Measurements from ENCODE around the gene CHTOP.

Gene CHTOP

DNA sequence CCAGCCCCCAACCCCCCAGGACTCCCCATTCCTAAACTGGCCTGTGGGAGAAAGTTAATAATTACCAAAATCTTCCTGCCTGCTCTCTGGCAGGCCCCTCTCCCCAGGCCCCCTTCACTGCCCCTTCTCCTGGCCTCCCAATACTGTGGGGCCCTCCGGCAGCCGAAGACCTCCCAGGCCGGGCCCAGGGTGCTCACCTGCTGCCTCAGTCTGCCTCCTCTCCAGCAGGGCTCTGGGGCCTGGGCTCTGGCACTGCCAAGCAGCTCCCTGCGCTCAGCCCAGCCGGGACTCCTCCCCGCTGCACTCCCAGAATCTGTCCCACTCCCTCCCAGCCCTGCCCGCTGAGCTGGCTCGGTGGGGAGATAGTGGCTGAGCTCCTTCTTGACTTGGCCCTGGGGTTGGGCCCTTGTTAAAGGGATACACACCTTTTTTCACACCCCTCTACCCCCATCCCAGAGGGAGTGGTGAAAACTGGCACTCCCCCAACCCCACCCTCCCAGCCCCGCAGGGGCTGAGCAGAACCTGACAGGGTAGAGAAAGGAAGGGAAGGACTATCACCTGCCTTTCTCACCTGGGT, 21.0 kb upstream of the CHTOP start, which contains the start of gene S100A16:
TSS of gene S100A16 (minus strand) at position 383 of the 577 bp plus-strand sequence. CDS start 4,986 bp downstream, outside the sequence.
- no CpG with 5 or more reads among the region's 9 CpGs for WGBS (ENCODE audit: insufficient coverage, insufficient read length)
- DNase-seq (ENCODE audit: low read depth, low spot score): no peak
- Histone ChIP-seq H3K9me3 (ENCODE audit: control insufficient read depth, insufficient read depth, low read length) (no peaks in the 10 kb centered on the region), H3K36me3 (ENCODE audit: control insufficient read depth, insufficient read depth, low read length) (no peaks in the 10 kb centered on the region), H3K4me1 (ENCODE audit: control insufficient read depth, insufficient read depth, low read length) (peaks cover 14% of the 10 kb centered on the region), H3K4me3 (ENCODE audit: low read length) (peak within 1 kb of the TSS; percentile 1; the same call in 1 of the 2 replicates), H3K27me3 (ENCODE audit: control insufficient read depth, insufficient read depth, low read length) (no peaks in the 10 kb centered on the region), H3K27ac (ENCODE audit: low read length) (no peak within 1 kb of the TSS)

GRCh38 chr1:153613406-153613805, 20.5 kb upstream of the CHTOP start:
- no peak overlapping the region for H3K27ac ChIP-seq (ENCODE audit: low read length)
- H3K27me3 ChIP-seq (ENCODE audit: control insufficient read depth, insufficient read depth, low read length): no peaks in the 10 kb centered on the region
- no peak for DNase-seq (ENCODE audit: low read depth, low spot score)
- H3K9me3 ChIP-seq (ENCODE audit: control insufficient read depth, insufficient read depth, low read length): no peaks in the 10 kb centered on the region
- no CpG with 5 or more reads among the region's 5 CpGs for WGBS (ENCODE audit: insufficient coverage, insufficient read length)
- H3K36me3 ChIP-seq (ENCODE audit: control insufficient read depth, insufficient read depth, low read length): no peaks in the 10 kb centered on the region
- H3K4me1 ChIP-seq (ENCODE audit: control insufficient read depth, insufficient read depth, low read length): peaks cover 14% of the 10 kb centered on the region
- no peak overlapping the region for H3K4me3 ChIP-seq (ENCODE audit: low read length)

DNA sequence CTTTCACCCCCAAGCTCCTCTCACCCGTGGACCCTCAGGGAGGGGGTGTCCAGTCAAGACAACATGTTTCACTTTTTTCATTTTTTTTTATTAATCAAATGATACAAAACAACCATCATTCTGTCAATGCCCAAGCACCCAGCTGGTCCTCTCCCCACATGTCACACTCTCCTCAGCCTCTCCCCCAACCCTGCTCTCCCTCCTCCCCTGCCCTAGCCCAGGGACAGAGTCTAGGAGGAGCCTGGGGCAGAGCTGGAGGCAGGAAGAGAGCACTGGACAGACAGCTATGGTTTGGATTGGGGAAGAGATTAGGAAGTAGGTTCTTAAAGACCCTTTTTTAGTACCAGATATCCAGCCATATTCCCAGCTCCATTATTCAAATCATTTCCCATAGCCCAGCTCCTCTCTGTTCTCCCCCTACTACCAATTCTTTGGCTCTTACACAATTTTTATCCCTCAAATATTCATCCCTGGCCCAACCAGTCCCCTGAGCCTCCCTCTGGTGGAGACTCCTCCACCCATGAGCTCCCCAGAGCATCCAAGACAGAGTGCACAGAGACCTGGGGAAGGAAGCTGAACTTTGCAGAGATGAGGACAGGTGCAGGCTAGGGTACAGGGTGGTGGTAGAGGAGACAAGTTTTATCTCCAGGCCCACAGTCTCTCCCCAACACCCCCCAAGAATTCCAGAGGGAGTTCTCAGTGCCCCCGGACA, 19.5 kb upstream of the CHTOP start:
- no CpG with 5 or more reads among the region's 2 CpGs for WGBS (ENCODE audit: insufficient coverage, insufficient read length)
- 0 out of 2 replicates have a peak, but pooled peaks cover 2% of the 10 kb centered on the region for H3K36me3 ChIP-seq (ENCODE audit: control insufficient read depth, insufficient read depth, low read length)

DNA sequence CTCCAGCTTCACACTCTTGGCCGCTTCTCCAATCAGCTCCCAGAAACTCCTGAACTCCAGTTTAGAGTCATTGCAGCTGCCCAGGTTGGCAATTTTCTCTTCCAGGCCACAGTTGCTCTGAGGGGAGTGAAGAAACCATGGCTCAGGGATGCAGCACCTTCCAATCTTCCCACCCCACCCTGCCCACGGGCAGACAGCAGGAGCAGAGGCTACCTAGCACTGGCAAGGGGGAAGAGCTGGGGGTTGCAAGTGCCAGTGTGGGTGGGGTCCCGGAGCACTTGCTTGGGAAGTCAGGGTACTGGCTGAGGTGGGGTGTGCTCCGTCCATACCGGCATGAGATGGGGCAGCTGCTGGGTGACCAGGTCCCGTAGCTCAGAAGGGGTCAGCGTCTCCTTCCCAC, 19.0 kb upstream of the CHTOP start:
- DNase-seq (ENCODE audit: low read depth, low spot score): no peak
- Histone ChIP-seq H3K27me3 (ENCODE audit: control insufficient read depth, insufficient read depth, low read length) (no peaks in the 10 kb centered on the region), H3K9me3 (ENCODE audit: control insufficient read depth, insufficient read depth, low read length) (no peaks in the 10 kb centered on the region), H3K4me3 (ENCODE audit: low read length) (no peak overlapping the region), H3K36me3 (ENCODE audit: control insufficient read depth, insufficient read depth, low read length) (0 out of 2 replicates have a peak, but pooled peaks cover 2% of the 10 kb centered on the region), H3K27ac (ENCODE audit: low read length) (no peak overlapping the region), H3K4me1 (ENCODE audit: control insufficient read depth, insufficient read depth, low read length) (peaks cover 8% of the 10 kb centered on the region)
- WGBS (ENCODE audit: insufficient coverage, insufficient read length): no CpG with 5 or more reads among the region's 7 CpGs

More for the DNA sequence above, 19.5 kb upstream of the CHTOP start:
- Histone ChIP-seq H3K4me3 (ENCODE audit: low read length) (no peak overlapping the region), H3K4me1 (ENCODE audit: control insufficient read depth, insufficient read depth, low read length) (peaks cover 9% of the 10 kb centered on the region), H3K27ac (ENCODE audit: low read length) (no peak overlapping the region), H3K9me3 (ENCODE audit: control insufficient read depth, insufficient read depth, low read length) (no peaks in the 10 kb centered on the region), H3K27me3 (ENCODE audit: control insufficient read depth, insufficient read depth, low read length) (no peaks in the 10 kb centered on the region)
- DNase-seq (ENCODE audit: low read depth, low spot score): no peak

DNA sequence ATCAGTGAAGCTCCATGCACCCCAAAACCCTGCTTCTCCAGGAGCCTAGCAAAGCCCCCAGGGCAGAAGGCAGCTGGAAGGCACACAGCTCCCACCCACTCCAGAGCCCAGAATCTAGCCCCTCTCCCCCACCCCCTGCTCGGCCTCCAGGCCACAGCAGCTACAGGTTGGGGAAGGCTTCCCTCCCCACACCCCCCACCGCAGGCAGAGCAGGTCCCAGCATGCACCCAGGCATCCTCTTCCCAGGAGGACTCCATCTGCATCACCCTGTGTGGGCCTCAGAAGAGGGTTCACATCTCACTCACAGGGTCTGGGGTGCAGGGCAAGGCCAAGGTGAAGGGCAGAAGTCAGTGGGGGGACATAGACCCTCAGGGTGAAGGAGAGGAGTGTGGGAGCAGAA, 18.5 kb upstream of the CHTOP start:
- H3K27me3 ChIP-seq (ENCODE audit: control insufficient read depth, insufficient read depth, low read length): no peaks in the 10 kb centered on the region
- WGBS (ENCODE audit: insufficient coverage, insufficient read length): no CpG with 5 or more reads among the region's 2 CpGs
- peaks cover 8% of the 10 kb centered on the region for H3K4me1 ChIP-seq (ENCODE audit: control insufficient read depth, insufficient read depth, low read length)
- no peak overlapping the region for H3K4me3 ChIP-seq (ENCODE audit: low read length)
- H3K9me3 ChIP-seq (ENCODE audit: control insufficient read depth, insufficient read depth, low read length): no peaks in the 10 kb centered on the region
- no peak overlapping the region for H3K27ac ChIP-seq (ENCODE audit: low read length)
- no peak for DNase-seq (ENCODE audit: low read depth, low spot score)
- 0 out of 2 replicates have a peak, but pooled peaks cover 2% of the 10 kb centered on the region for H3K36me3 ChIP-seq (ENCODE audit: control insufficient read depth, insufficient read depth, low read length)

DNA sequence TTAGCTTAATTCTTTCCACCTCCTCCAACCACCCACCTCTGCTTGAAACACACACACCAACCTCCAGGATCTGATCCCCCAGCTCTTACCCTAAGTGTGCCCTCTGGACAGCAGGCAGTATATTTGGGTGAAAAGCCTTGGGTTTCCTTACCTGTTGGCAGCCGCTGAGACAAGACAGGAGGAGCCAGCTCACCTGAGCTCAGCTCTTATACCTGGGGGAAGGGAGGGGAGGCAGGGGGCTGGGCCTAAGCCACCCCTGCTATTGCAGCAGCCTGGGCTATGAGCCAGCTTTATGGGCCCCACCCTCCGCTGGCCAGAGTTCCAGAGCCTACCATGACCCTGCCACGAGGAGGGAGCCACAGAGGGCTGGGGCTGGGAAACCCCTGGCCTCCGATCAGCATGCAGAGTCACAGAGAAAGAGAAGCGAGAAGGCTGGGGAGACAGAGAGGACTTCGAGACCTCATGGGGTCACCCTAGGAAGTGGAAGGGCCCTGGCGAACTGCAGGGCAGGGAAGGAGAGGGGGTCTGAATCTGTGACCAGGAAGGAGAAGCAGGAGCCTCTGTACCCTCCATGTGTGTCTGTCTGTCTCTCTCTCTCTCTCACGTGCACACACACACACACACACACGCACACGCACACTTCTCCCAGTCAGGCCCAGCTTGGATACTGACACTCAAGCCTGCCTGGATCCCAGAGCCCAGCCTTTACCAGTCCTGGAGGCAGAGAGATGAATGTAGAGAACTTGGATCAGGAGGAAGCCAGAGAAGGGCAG, 17.5 kb upstream of the CHTOP start, which contains the start of gene S100A14:
TSS of gene S100A14 (minus strand) at position 182 of the 773 bp plus-strand sequence. CDS start 467 bp downstream, outside the sequence.
- Histone ChIP-seq H3K27me3 (ENCODE audit: control insufficient read depth, insufficient read depth, low read length) (no peaks in the 10 kb centered on the region), H3K36me3 (ENCODE audit: control insufficient read depth, insufficient read depth, low read length) (0 out of 2 replicates have a peak, but pooled peaks cover 2% of the 10 kb centered on the region), H3K4me1 (ENCODE audit: control insufficient read depth, insufficient read depth, low read length) (peaks cover 8% of the 10 kb centered on the region), H3K4me3 (ENCODE audit: low read length) (no peak within 1 kb of the TSS), H3K9me3 (ENCODE audit: control insufficient read depth, insufficient read depth, low read length) (no peaks in the 10 kb centered on the region), H3K27ac (ENCODE audit: low read length) (no peak within 1 kb of the TSS)
- no CpG with 5 or more reads among the region's 10 CpGs for WGBS (ENCODE audit: insufficient coverage, insufficient read length)
- no peak for DNase-seq (ENCODE audit: low read depth, low spot score)

DNA sequence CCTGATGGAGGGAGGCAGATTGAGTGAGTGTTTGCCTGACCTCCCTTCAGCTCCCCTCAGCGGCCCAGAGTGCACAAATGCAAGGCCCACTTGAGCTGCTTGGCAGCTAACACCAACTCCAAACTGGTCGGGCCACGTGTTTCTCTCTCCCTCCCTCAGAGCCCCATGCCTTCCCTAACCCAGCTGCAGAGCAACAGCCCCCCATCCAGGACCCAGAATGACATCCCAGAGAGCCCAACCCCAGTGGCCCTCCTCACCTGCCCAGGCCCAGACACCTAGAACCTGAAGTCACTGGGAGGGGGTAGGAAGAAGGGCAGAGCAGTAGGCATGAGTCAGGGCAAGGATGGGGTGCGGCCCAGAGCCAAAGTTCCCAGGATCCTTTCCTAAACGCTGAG, 17.0 kb upstream of the CHTOP start:
- Histone ChIP-seq H3K27ac (ENCODE audit: low read length) (no peak overlapping the region), H3K27me3 (ENCODE audit: control insufficient read depth, insufficient read depth, low read length) (no peaks in the 10 kb centered on the region), H3K4me1 (ENCODE audit: control insufficient read depth, insufficient read depth, low read length) (peaks cover 8% of the 10 kb centered on the region), H3K4me3 (ENCODE audit: low read length) (no peak overlapping the region), H3K9me3 (ENCODE audit: control insufficient read depth, insufficient read depth, low read length) (no peaks in the 10 kb centered on the region), H3K36me3 (ENCODE audit: control insufficient read depth, insufficient read depth, low read length) (0 out of 2 replicates have a peak, but pooled peaks cover 2% of the 10 kb centered on the region)
- no peak for DNase-seq (ENCODE audit: low read depth, low spot score)
- no CpG with 5 or more reads among the region's 5 CpGs for WGBS (ENCODE audit: insufficient coverage, insufficient read length)

DNA sequence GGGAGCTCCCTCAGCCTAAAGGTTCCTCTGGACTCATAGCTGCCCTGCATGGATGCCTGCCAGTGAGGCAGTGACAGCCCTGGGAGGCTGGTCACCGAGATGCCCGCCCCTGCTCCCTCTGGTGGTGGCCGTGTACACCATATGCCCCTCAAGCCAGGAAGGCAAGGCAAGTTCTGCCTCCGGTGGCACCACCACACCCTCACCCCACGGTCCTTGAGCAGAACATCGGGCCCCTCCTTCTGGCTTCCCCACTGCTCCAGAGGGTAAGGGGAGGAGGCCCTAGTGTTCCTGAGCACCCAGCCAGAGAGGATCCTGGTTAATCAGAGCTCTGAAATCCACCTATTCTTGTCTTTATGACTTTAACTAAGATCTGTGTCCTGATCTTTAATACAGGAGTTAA, 16.2 kb upstream of the CHTOP start:
- H3K27ac ChIP-seq (ENCODE audit: low read length): no peak overlapping the region
- WGBS (ENCODE audit: insufficient coverage, insufficient read length): no CpG with 5 or more reads among the region's 6 CpGs
- no peaks in the 10 kb centered on the region for H3K9me3 ChIP-seq (ENCODE audit: control insufficient read depth, insufficient read depth, low read length)
- H3K36me3 ChIP-seq (ENCODE audit: control insufficient read depth, insufficient read depth, low read length): 0 out of 2 replicates have a peak, but pooled peaks cover 2% of the 10 kb centered on the region
- no peak overlapping the region for H3K4me3 ChIP-seq (ENCODE audit: low read length)
- DNase-seq (ENCODE audit: low read depth, low spot score): peak; percentile 57
- H3K4me1 ChIP-seq (ENCODE audit: control insufficient read depth, insufficient read depth, low read length): peaks cover 4% of the 10 kb centered on the region
- H3K27me3 ChIP-seq (ENCODE audit: control insufficient read depth, insufficient read depth, low read length): no peaks in the 10 kb centered on the region

DNA sequence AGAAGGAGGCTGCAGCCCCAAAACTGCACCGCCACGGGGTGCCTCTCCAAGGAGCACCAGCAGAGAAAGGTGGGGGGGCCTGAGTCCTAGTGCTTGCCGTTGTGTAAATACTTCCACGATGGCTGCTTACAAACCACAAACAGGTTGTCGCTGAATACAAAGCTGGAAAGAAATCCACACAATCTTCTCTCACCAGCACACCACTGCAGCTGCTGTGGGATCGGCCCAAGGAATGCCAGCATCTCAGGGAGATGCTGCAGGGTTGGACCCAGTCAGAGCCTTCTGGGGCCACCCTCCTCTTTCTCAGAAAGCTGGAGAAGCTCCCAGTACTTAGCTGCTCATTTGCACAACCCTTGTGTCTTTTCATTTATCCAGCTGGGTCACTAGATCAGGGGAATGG, 14.7 kb upstream of the CHTOP start:
- Histone ChIP-seq H3K27ac (ENCODE audit: low read length) (no peak overlapping the region), H3K36me3 (ENCODE audit: control insufficient read depth, insufficient read depth, low read length) (0 out of 2 replicates have a peak, but pooled peaks cover 2% of the 10 kb centered on the region), H3K27me3 (ENCODE audit: control insufficient read depth, insufficient read depth, low read length) (no peaks in the 10 kb centered on the region), H3K4me3 (ENCODE audit: low read length) (no peak overlapping the region), H3K9me3 (ENCODE audit: control insufficient read depth, insufficient read depth, low read length) (no peaks in the 10 kb centered on the region), H3K4me1 (ENCODE audit: control insufficient read depth, insufficient read depth, low read length) (peaks cover 3% of the 10 kb centered on the region)
- DNase-seq (ENCODE audit: low read depth, low spot score): no peak
- no CpG with 5 or more reads among the region's 6 CpGs for WGBS (ENCODE audit: insufficient coverage, insufficient read length)

GRCh38 chr1:153623101-153623500, 10.8 kb upstream of the CHTOP start:
- peaks cover 5% of the 10 kb centered on the region; the same call in 1 of the 2 replicates for H3K36me3 ChIP-seq (ENCODE audit: control insufficient read depth, insufficient read depth, low read length)
- H3K27me3 ChIP-seq (ENCODE audit: control insufficient read depth, insufficient read depth, low read length): no peaks in the 10 kb centered on the region
- no peak overlapping the region for H3K27ac ChIP-seq (ENCODE audit: low read length)
- H3K9me3 ChIP-seq (ENCODE audit: control insufficient read depth, insufficient read depth, low read length): no peaks in the 10 kb centered on the region
- no peak overlapping the region for H3K4me3 ChIP-seq (ENCODE audit: low read length)
- no CpG with 5 or more reads among the region's 7 CpGs for WGBS (ENCODE audit: insufficient coverage, insufficient read length)
- no peak for DNase-seq (ENCODE audit: low read depth, low spot score)
- peaks cover 6% of the 10 kb centered on the region for H3K4me1 ChIP-seq (ENCODE audit: control insufficient read depth, insufficient read depth, low read length)
